ENCODE results near the gene VCPKMT.

DNA sequence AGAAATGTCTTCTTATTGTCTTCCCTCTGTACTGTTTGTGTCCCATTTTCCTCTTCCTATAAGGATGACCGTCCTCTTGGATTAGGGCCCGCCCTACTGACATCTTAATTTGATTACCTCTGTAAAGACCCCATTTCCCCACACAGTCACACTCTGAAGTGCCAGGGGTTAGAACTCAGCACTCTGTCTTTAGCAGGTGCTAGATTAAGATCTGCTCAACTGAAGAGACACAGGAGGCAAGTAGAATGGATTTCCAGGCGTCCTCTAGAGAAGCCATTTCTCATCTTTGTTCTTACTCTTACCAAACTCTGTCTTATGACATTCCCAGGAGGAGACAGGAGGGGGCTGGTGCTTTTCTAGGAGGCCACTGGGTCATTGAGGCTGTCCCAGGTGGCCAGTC lies 50.8 kb downstream of the VCPKMT start:
- TF ChIP-seq, protein P1, sequence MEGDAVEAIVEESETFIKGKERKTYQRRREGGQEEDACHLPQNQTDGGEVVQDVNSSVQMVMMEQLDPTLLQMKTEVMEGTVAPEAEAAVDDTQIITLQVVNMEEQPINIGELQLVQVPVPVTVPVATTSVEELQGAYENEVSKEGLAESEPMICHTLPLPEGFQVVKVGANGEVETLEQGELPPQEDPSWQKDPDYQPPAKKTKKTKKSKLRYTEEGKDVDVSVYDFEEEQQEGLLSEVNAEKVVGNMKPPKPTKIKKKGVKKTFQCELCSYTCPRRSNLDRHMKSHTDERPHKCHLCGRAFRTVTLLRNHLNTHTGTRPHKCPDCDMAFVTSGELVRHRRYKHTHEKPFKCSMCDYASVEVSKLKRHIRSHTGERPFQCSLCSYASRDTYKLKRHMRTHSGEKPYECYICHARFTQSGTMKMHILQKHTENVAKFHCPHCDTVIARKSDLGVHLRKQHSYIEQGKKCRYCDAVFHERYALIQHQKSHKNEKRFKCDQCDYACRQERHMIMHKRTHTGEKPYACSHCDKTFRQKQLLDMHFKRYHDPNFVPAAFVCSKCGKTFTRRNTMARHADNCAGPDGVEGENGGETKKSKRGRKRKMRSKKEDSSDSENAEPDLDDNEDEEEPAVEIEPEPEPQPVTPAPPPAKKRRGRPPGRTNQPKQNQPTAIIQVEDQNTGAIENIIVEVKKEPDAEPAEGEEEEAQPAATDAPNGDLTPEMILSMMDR (IDR thresholded peaks at IDR 0.05): no peak
- TF ChIP-seq POLR2A (IDR thresholded peaks at IDR 0.05): no peak
